ENCODE data around the gene KIF25.

DNA sequence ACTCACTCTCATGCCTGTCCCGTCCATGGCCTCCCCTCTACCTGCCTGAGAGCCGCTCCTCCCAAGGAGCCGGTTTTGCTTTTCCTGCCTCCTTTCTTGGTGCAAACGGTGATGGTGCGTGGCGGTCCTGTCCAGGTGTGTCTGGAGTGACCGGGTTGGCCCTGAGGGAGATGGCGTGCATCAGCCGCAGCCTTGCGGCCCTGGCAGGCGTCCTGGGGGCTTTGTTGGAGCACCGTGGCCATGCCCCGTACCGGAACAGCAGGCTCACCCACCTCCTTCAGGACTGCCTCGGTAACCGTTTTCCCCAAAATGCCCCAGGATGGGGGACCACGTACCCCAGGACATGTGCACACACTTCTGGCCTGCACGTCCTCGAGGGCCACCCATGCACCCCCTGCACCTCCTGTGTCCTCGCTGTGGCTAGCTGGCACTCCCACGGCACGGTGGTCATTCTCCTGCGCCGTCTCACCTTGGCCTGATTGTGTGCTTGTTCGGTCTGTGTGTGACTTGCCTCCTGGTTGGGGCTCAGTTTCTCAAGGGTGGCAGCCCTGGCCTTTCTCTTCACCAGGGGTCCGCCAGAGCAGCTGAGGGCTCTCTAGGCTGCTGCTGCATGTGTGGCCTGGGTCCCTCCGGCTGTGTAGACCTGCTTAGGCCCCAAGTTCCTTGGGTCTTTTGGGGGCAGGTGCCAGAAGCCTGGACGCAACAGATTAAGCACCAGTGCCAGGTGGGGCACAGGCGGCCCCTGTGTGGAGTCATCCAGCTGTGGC lies 45.1 kb downstream of the KIF25 start:
- no peak for TF ChIP-seq YY1 (IDR thresholded peaks at IDR 0.05; ENCODE audit: insufficient read depth, insufficient read length)
- no peak for TF ChIP-seq SUZ12 (IDR thresholded peaks at IDR 0.05; ENCODE audit: extremely low read depth, insufficient read depth, insufficient read length)
- TF ChIP-seq ZNF274 (IDR thresholded peaks at IDR 0.05; ENCODE audit: low read depth, low read length), result no peak

Measured in NT2/D1 (cell line).